Mesenteric fat pad (tissue), 1 donor: ENCODE results near the gene BARD1. TPM values are rescaled to one million over a fixed set of nuclear protein-coding genes. Genes with fewer than 3 reads are reported as not detected.

Experiments
- DNase-seq: peaks from one replicate; pipeline ENCODE4 v3.0.0-alpha.2; 2020; ENCODE audit warnings: low spot score
- total RNA-seq: library from RNA; stranded (reverse); fragmentation: NEBNext Ultra II Directional; extraction: Animal tissue kit (Norgen Biotek cat#: 25700); gene quantifications from one replicate; pipeline ENCODE4 v1.2.1, GENCODE V29; 2021
- donor health status: DM: yes; HTN: yes; CAD: no.

BARD1 gene
- total RNA-seq, 1 donor from 2014 or later = 6.5 TPM

- no peak for DNase-seq
These were observed 132.9 kb downstream of the BARD1 start for GRCh38 chr2:214676421-214677089.
